Spinal cord (tissue), 10 donors: Measurements from ENCODE around the gene STRA6. TPM values are rescaled to one million over a fixed set of nuclear protein-coding genes. Genes with fewer than 3 reads are reported as not detected.

Source experiments
- DNase-seq, 6 donors: peaks; one replicate each; pipeline versions ENCODE4 v3.0.0 to v3.0.0-alpha.2; 2013 to 2015; ENCODE audit warnings: low spot score in 6 of 6, low read depth in 4 of 6
- H3K27ac ChIP-seq: one replicate; pipeline ENCODE4 v1.5.1; 2013; ENCODE audit warnings: low read depth, low read length, control low read depth
- H3K27me3 ChIP-seq: one replicate; pipeline ENCODE4 v1.6.1; 2013; ENCODE audit warnings: low read length; ENCODE audit not compliant: control insufficient read depth, insufficient read depth
- H3K36me3 ChIP-seq: one replicate; pipeline ENCODE4 v1.6.1; 2013; ENCODE audit warnings: low read length; ENCODE audit not compliant: control insufficient read depth, insufficient read depth
- H3K4me1 ChIP-seq: one replicate; pipeline ENCODE4 v1.6.1; 2013; ENCODE audit warnings: low read length; ENCODE audit not compliant: control insufficient read depth, insufficient read depth
- H3K4me3 ChIP-seq: one replicate; pipeline ENCODE4 v1.5.1; 2013; ENCODE audit warnings: low read depth, low read length, control low read depth
- H3K9me3 ChIP-seq: one replicate; pipeline ENCODE4 v1.6.1; 2013; ENCODE audit warnings: low read length; ENCODE audit not compliant: control insufficient read depth, insufficient read depth
- WGBS: methylation state at CpG from one replicate; pipeline ENCODE4 v1.1.5; 2013; ENCODE audit warnings: missing lambda C conversion rate; ENCODE audit not compliant: insufficient coverage; 5-methylcytosine and 5-hydroxymethylcytosine counted together
- polyA plus RNA-seq, 2 donors: library from polyadenylated mRNA; unstranded; fragments of 120-200 nt; gene quantifications; one replicate each; pipeline ENCODE4 v1.2.1, GENCODE V29; 2013; ENCODE audit not compliant: insufficient read length in 2 of 2
- total RNA-seq, 2 donors: library from RNA; depleted of rRNA in 1 of 2; stranded (reverse); fragments of 120-200 nt in 1 of 2; fragments of >200 nt in 1 of 2; gene quantifications; one replicate each; pipeline versions ENCODE4 v1.2.3 to v1.2.4, GENCODE V29; 2013 to 2014
- donor health status: healthy.

Gene STRA6
- total and polyA plus RNA-seq, 4 donors = 9.4 to 69.0 (median 30.1) TPM

DNA sequence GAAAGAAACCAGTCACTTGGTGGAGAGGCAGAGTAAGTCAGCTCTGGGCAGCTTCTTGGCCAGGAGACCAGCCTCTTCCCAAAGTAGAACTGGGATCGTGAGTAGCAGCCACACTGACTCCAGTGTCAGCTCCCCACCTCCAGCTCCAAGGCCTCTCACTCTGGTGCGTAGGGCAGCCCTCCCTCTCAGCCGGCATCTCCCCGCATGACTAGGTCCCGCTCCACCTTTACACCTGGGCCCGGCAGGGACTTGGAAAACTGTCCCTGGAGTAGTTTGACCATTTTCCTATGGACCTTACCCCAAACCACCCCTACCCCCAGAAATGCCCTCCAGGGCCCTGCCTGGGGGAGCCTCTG lies 3.3 kb downstream of the STRA6 start:
- Histone ChIP-seq H3K4me3 (no peak overlapping the region), H3K36me3 (peaks cover 2% of the 10 kb centered on the region), H3K4me1 (peaks cover 48% of the 10 kb centered on the region), H3K9me3 (no peaks in the 10 kb centered on the region), H3K27me3 (peaks cover 9% of the 10 kb centered on the region), H3K27ac (no peak overlapping the region)
- WGBS = 97% methylated on average over 4 of the region's 6 CpGs
- DNase-seq = no peak

DNA sequence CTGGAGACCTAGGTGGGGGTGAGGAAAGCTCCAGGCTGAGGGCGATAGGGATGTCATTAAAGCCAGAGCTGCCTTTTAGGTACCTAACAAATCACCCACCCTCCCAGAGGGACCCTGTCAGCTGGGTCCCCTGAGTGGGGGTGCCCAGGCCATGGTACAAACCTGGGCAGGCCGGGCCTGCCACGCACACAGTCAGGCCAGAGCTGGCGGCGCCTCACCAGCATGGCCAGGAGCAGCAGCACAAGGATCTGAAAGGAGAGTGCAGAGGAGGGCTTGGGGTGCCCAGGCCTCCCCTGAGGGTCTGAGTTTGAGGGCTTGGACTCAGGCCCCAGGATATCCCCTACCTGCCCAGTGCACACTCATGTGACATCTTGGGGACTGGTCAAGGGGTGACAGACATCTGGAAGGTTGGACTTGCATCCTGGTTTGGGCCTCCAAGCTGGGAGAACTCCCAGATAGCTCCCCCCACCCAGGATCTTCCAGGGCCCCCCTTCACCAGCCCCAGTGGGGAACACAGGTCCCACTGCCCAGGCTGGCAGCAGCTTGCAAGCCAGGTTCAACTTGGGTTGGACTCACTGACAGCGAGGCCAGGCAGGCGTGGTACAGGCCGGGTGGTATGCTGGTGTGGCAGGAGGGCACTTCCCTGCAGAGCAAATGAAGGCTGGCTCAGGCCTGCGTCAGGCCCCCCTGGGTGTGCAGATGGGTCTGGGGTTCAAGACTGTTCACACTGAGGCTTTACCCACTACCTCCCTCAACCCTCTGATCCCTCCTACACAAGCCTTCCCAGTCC lies 5.2 kb downstream of the STRA6 start:
- peaks cover 5% of the 10 kb centered on the region for H3K27me3 ChIP-seq
- peaks cover 2% of the 10 kb centered on the region for H3K36me3 ChIP-seq
- H3K27ac ChIP-seq = no peak overlapping the region
- H3K9me3 ChIP-seq = no peaks in the 10 kb centered on the region
- H3K4me1 ChIP-seq = peaks cover 33% of the 10 kb centered on the region
- H3K4me3 ChIP-seq = no peak overlapping the region
- DNase-seq = no peak
- 97% methylated on average over 7 of the region's 9 CpGs for WGBS

DNA sequence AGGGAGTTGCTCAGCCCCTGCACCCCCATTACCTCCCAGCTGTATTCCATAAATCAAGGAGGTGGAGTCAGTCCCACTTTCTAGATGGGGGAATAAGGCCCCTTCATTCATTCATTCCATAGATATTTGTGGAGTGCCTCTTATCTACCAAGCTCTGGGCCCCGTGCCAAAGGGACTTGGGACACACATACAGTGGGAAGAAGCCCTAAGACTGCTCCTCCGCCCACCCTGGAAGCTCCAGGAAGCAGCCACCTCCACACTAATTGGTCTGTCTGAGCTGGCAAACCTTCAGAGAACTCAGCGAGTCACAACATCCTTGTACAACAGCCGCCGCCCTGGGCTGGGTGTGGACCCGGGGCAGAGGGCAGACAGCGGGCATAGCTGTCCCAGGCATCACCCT lies 6.4 kb downstream of the STRA6 start:
- Histone ChIP-seq H3K27ac (no peak overlapping the region), H3K27me3 (no peaks in the 10 kb centered on the region), H3K4me3 (no peak overlapping the region), H3K4me1 (peaks cover 25% of the 10 kb centered on the region), H3K9me3 (no peaks in the 10 kb centered on the region), H3K36me3 (peaks cover 2% of the 10 kb centered on the region)
- peak in 1 of 6 donors; percentile 14 for DNase-seq
- 63% methylated on average over 7 of the region's 7 CpGs for WGBS

DNA sequence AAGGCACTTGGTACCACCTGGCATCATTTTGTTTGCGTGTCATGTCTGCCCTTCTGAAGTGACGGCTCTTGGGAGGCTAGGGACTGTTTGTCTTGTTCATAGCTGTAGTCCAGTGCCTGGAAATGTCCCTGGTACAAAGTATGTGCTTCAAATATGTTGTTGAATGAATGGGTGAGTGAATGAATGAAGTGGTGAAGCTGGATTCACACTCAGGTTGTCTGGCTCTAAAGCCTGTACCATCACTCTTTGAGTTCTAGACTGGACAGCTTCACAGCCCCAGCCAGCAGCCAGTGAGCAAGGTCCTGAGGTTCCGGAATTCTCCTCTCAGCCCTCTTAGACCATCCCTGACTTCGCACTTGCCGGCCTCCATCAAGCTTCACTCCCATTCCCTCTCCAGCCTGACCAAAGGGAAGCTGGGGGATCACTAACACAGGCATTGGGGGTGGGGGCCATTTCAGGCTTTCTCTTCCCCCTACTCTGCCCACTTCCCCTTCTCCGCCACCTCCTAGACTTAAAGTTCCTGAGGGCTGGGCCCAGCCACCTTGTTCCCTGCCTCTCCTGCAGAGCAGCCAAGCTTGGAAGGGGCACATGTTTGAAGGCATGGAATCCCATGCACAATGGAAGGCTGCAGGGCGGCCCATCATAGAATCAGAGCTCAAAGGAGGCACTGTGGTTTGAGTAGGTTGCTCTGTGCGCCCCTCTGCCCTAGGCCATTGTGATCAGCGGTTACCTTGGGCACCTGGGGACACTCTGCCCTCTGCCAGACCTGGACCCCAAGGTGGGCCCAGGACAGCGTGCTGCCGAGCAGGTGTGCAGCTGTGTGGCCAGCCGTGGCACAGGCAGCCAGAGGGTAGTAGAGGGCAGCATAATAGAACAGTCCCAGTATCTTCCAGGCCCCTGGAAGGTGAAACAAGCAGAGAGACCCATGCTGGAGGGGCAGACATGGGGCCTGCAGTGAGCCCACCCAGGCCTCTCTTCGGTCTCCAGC lies 7.7 kb downstream of the STRA6 start:
- Histone ChIP-seq H3K27ac (no peak overlapping the region), H3K4me1 (peaks cover 15% of the 10 kb centered on the region), H3K9me3 (no peaks in the 10 kb centered on the region), H3K4me3 (no peak overlapping the region), H3K27me3 (no peaks in the 10 kb centered on the region), H3K36me3 (peaks cover 2% of the 10 kb centered on the region)
- DNase-seq = no peak
- 92% methylated on average over 13 of the region's 13 CpGs for WGBS

DNA sequence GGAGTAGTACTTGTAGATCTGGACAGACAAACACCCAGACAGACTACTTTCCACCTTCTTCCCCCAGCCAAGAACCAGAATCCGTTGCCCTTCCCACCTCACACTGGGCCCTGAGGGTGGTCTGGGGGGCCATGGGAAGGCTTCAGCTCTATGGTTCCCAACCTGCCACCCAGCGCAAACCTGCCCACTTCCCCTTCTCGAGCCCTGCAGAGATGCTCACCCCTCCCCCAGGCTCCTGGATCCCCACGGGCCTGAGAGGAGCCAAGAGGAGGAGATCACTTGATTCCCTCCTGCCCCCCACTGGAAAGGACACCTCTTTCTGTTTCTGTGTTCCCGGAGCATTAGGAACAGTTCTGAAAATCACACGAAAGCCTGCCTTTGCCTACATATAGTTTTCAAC lies 8.7 kb downstream of the STRA6 start:
- 77% methylated on average over 3 of the region's 6 CpGs for WGBS
- Histone ChIP-seq H3K27ac (no peak overlapping the region), H3K4me3 (no peak overlapping the region), H3K9me3 (no peaks in the 10 kb centered on the region), H3K36me3 (peaks cover 2% of the 10 kb centered on the region), H3K4me1 (peaks cover 15% of the 10 kb centered on the region), H3K27me3 (no peaks in the 10 kb centered on the region)
- no peak for DNase-seq

DNA sequence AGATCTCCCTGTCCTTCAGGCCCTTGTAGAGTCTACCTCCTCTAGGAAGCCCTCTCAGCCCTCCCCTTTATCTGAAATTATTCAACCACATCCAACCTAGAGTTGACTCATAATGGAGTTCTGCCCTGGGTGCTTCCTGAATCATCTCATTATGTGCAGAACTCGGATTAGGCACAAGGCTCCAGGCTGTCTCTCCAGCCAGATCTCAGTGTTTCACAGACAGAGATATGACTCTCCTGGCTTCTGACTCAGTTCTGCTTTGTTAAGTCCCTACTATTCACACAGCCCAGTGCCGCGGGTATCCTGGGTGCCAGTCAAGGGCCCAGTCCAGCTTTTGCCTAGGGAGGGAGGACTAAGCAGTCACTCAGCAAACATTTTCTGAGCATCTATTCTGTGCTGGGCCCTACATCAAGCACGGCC lies 9.3 kb downstream of the STRA6 start:
- no peak overlapping the region for H3K4me3 ChIP-seq
- no peak overlapping the region for H3K27ac ChIP-seq
- H3K27me3 ChIP-seq = no peaks in the 10 kb centered on the region
- H3K9me3 ChIP-seq = no peaks in the 10 kb centered on the region
- H3K36me3 ChIP-seq = peaks cover 2% of the 10 kb centered on the region
- peaks cover 15% of the 10 kb centered on the region for H3K4me1 ChIP-seq
- WGBS = 80% methylated on average over 2 of the region's 4 CpGs
- no peak for DNase-seq

DNA sequence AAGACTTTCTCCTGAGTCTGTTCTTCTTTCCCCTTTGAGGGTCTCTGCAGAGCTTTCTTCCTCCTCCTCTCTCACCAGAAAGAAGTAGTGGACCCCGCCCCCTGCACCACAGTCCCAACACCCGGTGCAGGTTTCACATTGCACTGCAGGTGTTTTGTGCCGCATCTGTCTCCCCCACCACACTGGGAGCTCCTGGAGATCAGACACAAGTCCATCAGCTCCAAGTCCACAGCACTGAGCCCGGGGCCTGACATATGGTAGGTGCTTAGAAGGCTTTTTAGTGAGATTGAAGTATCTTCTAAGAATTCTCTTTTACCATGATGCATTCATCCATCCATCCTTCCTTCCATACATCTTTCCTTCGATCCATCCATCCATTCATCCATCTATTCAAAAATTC lies 9.8 kb downstream of the STRA6 start:
- no peak overlapping the region for H3K27ac ChIP-seq
- 100% methylated on average over 1 of the region's 5 CpGs for WGBS
- H3K4me1 ChIP-seq = peaks cover 15% of the 10 kb centered on the region
- peaks cover 2% of the 10 kb centered on the region for H3K36me3 ChIP-seq
- H3K9me3 ChIP-seq = no peaks in the 10 kb centered on the region
- H3K27me3 ChIP-seq = no peaks in the 10 kb centered on the region
- H3K4me3 ChIP-seq = no peak overlapping the region
- no peak for DNase-seq

DNA sequence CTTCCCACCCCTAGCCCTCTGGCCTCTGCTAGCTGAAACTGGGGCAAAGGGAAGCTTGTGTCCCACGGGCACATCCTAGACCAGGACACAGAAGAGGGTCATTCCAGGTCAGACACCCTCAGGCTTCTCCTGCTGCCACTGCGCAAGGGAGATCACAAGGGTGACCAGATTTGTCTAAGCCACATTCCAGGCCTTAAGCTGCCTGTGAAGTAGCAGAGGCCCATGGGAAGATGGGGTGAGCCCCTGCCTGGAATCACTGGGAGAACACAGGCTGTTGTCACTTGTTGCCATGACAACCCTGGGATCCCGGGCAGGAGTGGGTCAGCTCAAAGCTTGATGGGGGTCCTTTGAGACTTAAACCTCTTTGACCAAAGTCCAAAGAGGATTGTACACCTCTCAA lies 10.8 kb downstream of the STRA6 start:
- H3K27ac ChIP-seq = no peak overlapping the region
- no peak for DNase-seq
- H3K9me3 ChIP-seq = no peaks in the 10 kb centered on the region
- WGBS = 36% methylated on average over 3 of the region's 3 CpGs
- H3K4me3 ChIP-seq = no peak overlapping the region
- peaks cover 2% of the 10 kb centered on the region for H3K36me3 ChIP-seq
- no peaks in the 10 kb centered on the region for H3K27me3 ChIP-seq
- peaks cover 15% of the 10 kb centered on the region for H3K4me1 ChIP-seq

DNA sequence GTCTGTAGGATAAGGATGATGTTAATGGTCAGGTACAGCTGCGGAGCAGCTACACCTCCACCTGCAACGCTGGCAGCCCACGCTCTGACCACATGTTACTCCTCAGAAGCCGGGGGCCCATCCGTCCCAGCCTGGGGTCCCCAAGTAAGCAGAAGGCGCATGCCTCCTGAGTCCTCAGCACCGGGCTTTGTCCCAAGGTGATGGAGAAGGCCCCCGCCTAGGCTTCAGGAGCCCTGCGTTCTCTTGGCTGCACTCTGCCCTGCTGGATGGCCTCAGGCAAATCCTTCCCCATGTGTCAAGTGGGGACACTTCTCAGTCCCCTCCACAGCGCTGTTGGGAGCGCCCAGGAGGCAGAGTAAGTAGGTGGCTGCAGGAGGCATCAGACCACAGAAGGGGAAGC lies 14.4 kb downstream of the STRA6 start:
- Histone ChIP-seq H3K36me3 (no peaks in the 10 kb centered on the region), H3K27me3 (no peaks in the 10 kb centered on the region), H3K4me3 (no peak overlapping the region), H3K9me3 (no peaks in the 10 kb centered on the region), H3K27ac (no peak overlapping the region), H3K4me1 (peaks cover 5% of the 10 kb centered on the region)
- WGBS = 93% methylated on average over 9 of the region's 11 CpGs
- no peak for DNase-seq
